ENCODE results near the gene AMZ2.

Gene AMZ2

GRCh38 chr17:68238164-68238870 lies 9.5 kb upstream of the AMZ2 start:
- no peak for TF ChIP-seq CTCF (IDR thresholded peaks at IDR 0.05)
- DNase-seq (ENCODE audit: low spot score): no peak
- Histone ChIP-seq H3K4me3 (no peak overlapping the region), H3K27ac (no peak overlapping the region)

- peak; percentile 21 for DNase-seq (ENCODE audit: low spot score)
- Histone ChIP-seq H3K4me3 (no peak overlapping the region), H3K27ac (no peak overlapping the region)
- no peak for TF ChIP-seq CTCF (IDR thresholded peaks at IDR 0.05)
These were observed 9.0 kb upstream of the AMZ2 start for GRCh38 chr17:68238871-68239253.

GRCh38 chr17:68239632-68240366 lies 8.0 kb upstream of the AMZ2 start:
- DNase-seq (ENCODE audit: low spot score): no peak
- no peak overlapping the region for H3K27ac ChIP-seq
- H3K4me3 ChIP-seq: no peak overlapping the region
- TF ChIP-seq CTCF (IDR thresholded peaks at IDR 0.05): no peak

- Histone ChIP-seq H3K27ac (no peak overlapping the region), H3K4me3 (no peak overlapping the region)
- TF ChIP-seq CTCF (IDR thresholded peaks at IDR 0.05): no peak
- no peak for DNase-seq (ENCODE audit: low spot score)
These were observed 1.4 kb upstream of the AMZ2 start for GRCh38 chr17:68246271-68247028.

- TF ChIP-seq CTCF (IDR thresholded peaks at IDR 0.05): no peak
- Histone ChIP-seq H3K27ac (peak overlapping the region; percentile 96 to 97), H3K4me3 (peak overlapping the region; percentile 83)
- no peak for DNase-seq (ENCODE audit: low spot score)
These were observed 469 bp downstream of the AMZ2 start for GRCh38 chr17:68248199-68248825.

- DNase-seq (ENCODE audit: low spot score): no peak
- peak overlapping the region; percentile 83 for H3K4me3 ChIP-seq
- no peak for TF ChIP-seq CTCF (IDR thresholded peaks at IDR 0.05)
- peak overlapping the region; percentile 96 to 97 for H3K27ac ChIP-seq
These were observed 1.0 kb downstream of the AMZ2 start for GRCh38 chr17:68248891-68249290.

All from coronary artery (tissue), 2 donors.